K562 (cell line): ENCODE data around the gene HECW1. TPM values are rescaled to one million over a fixed set of nuclear protein-coding genes. Genes with fewer than 3 reads are reported as not detected.
A peak's percentile ranks its signal among the peaks of the same experiment; 100 is the strongest.

ENCODE experiments used
- ARID1B ChIP-seq: fragments of 450-650 bp; IDR thresholded peaks from 2 replicates; pipeline ENCODE4 v1.6.1; 2016; ENCODE audit warnings: antibody characterized with exemption, mild to moderate bottlenecking, inconsistent platforms
- FOXA1 ChIP-seq: fragments of 450-650 bp; IDR thresholded peaks from 2 replicates; pipeline ENCODE4 v1.6.1; 2016; ENCODE audit warnings: mild to moderate bottlenecking, borderline replicate concordance
- FOXK2 ChIP-seq, 2 experiments: fragments of 450-650 bp; IDR thresholded peaks in 1 of 2; conservative IDR thresholded peaks in 1 of 2; 2 replicates each; pipeline ENCODE4 v1.6.1; 2016; ENCODE audit warnings: low read depth in 2 of 2, mild to moderate bottlenecking in 1 of 2
- KLF13 ChIP-seq: fragments of 450-650 bp; IDR thresholded peaks from 2 replicates; pipeline ENCODE4 v1.6.1; 2016; ENCODE audit warnings: missing genetic modification characterization, low read depth, mild to moderate bottlenecking, missing compliant biosample characterization, moderate library complexity, borderline replicate concordance
- MAFF ChIP-seq: IDR thresholded peaks from 2 replicates; pipeline ENCODE4 v1.6.1; 2012; ENCODE audit warnings: low read length, improper control_type of control experiment
- MAZ ChIP-seq, 2 experiments: fragments of 450-650 bp in 1 of 2; sonication (generic) in 1 of 2; formaldehyde crosslinking; IDR thresholded peaks in 1 of 2; conservative IDR thresholded peaks in 1 of 2; 2 replicates each; pipeline versions ENCODE4 v1.4.0 to v1.5.0; 2020; ENCODE audit warnings: mild to moderate bottlenecking in 1 of 2, missing genetic modification reagents in 1 of 2
- MCM2 ChIP-seq: fragments of 450-650 bp; IDR thresholded peaks from 2 replicates; pipeline ENCODE4 v1.6.1; 2017; ENCODE audit warnings: low read depth, mild to moderate bottlenecking
- NFYB ChIP-seq: IDR thresholded peaks from 2 replicates; pipeline ENCODE4 v1.6.1; 2011; ENCODE audit warnings: mild to moderate bottlenecking, moderate library complexity; ENCODE audit not compliant: insufficient read length; ENCODE audit errors: extremely low read depth
- NR3C1 ChIP-seq: sonication (generic); formaldehyde crosslinking; IDR thresholded peaks from 2 replicates; pipeline ENCODE4 v1.8.1; 2022; ENCODE audit warnings: missing genetic modification reagents
- PTTG1 ChIP-seq: fragments of 450-650 bp; IDR thresholded peaks from 2 replicates; pipeline ENCODE4 v1.6.1; 2016; ENCODE audit warnings: low read depth, mild to moderate bottlenecking, missing genetic modification characterization, missing compliant biosample characterization
- SMARCE1 ChIP-seq: fragments of 450-650 bp; IDR thresholded peaks from 2 replicates; pipeline ENCODE4 v1.7.1; 2016; ENCODE audit warnings: mild to moderate bottlenecking
- SREBF2 ChIP-seq: sonication (generic); formaldehyde crosslinking; IDR thresholded peaks from 2 replicates; pipeline ENCODE4 v1.4.0; 2020; ENCODE audit warnings: mild to moderate bottlenecking, missing genetic modification reagents
- ZNF316 ChIP-seq: fragments of 450-650 bp; IDR thresholded peaks from 2 replicates; pipeline ENCODE4 v1.6.1; 2016
- ZNF445 ChIP-seq: fragments of 250-450 bp; sonication (Bioruptor Pico); IDR thresholded peaks from 2 replicates; pipeline ENCODE4 v1.4.0; 2020; ENCODE audit warnings: low read depth, mild to moderate bottlenecking, moderate library complexity
- ZNF583 ChIP-seq: fragments of 250-450 bp; sonication (Bioruptor Pico); IDR thresholded peaks from 2 replicates; pipeline ENCODE4 v1.4.0; 2020
- ZNF717 ChIP-seq: fragments of 250-450 bp; sonication (Bioruptor Pico); IDR thresholded peaks from 2 replicates; pipeline ENCODE4 v1.5.0; 2021
- polyA plus RNA-seq, 8 experiments: library from polyadenylated mRNA; depleted of rRNA in 4 of 8; stranded (reverse) in 5 of 8; unstranded in 3 of 8; fragments of >200 nt; fragmentation: Nextera tagmentation in 2 of 8; fragmentation: Illumina TruSeq in 1 of 8; extraction: Ambion mirVana in 2 of 8; extraction: Trizol in 1 of 8; gene quantifications; 2 replicates each; pipeline versions ENCODE4 v1.2.1 to v1.2.3, GENCODE V29; 2011 to 2014; ENCODE audit warnings: inconsistent platforms in 1 of 8, missing spikeins in 1 of 8
- total RNA-seq, 7 experiments: library from RNA; depleted of rRNA in 6 of 7; stranded (reverse); fragments of >200 nt in 6 of 7; fragmentation: Illumina TruSeq in 2 of 7; extraction: Trizol in 2 of 7; gene quantifications; 2 replicates each; pipeline versions ENCODE4 v1.2.1 to v1.2.3, GENCODE V29; 2011 to 2021; ENCODE audit warnings: low replicate concordance in 1 of 7
- TF ChIP-seq, protein P1 (sequence below): fragments of 250-450 bp; sonication (Bioruptor Pico); IDR thresholded peaks from 2 replicates; pipeline ENCODE4 v1.5.0; 2020; ENCODE audit warnings: mild to moderate bottlenecking
- TF ChIP-seq, protein P2 (sequence below): fragments of 150-350 bp; conservative IDR thresholded peaks from 2 replicates; pipeline ENCODE4 v1.6.1; 2014; ENCODE audit warnings: low read length
- TF ChIP-seq, protein P3 (sequence below): sonication (generic); formaldehyde crosslinking; IDR thresholded peaks from 2 replicates; pipeline ENCODE4 v1.9.0; 2022; ENCODE audit warnings: mild to moderate bottlenecking, missing genetic modification reagents
- TF ChIP-seq, protein P4 (sequence below): fragments of 450-650 bp; IDR thresholded peaks from 2 replicates; pipeline ENCODE4 v1.6.1; 2017; ENCODE audit warnings: mild to moderate bottlenecking, moderate library complexity
- TF ChIP-seq, protein P5 (sequence below): fragments of 450-650 bp; formaldehyde crosslinking; IDR thresholded peaks from 2 replicates; pipeline ENCODE4 v1.4.0; 2020; ENCODE audit warnings: mild to moderate bottlenecking, moderate library complexity

The HECW1 gene
- total and polyA plus RNA-seq, 9 of the 15 experiments (the other 6 are each of a cell fraction or from before 2014, with no cell fraction given): 0.07 to 0.31 (median 0.13) TPM; not detected in 4

DNA sequence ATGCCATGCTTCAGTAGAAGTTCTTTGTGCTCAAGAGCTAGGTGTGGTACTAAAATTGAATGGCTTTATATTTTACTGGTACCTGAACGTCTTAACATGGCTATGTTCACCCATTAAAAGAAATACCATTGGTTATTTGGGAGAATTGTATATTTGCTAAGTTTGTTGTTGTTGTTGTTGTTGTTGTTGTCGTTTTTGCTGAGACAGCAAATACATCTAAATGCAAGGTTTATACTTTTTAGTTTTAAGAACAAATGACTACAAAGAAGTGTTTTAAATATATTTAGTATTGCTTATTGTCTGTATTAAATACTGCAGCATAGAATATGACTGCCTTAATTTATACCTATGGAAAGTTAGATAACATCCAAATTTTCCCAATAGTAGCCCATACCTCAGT, 66.9 kb downstream of the HECW1 start (continued):
- TF ChIP-seq, protein P1, sequence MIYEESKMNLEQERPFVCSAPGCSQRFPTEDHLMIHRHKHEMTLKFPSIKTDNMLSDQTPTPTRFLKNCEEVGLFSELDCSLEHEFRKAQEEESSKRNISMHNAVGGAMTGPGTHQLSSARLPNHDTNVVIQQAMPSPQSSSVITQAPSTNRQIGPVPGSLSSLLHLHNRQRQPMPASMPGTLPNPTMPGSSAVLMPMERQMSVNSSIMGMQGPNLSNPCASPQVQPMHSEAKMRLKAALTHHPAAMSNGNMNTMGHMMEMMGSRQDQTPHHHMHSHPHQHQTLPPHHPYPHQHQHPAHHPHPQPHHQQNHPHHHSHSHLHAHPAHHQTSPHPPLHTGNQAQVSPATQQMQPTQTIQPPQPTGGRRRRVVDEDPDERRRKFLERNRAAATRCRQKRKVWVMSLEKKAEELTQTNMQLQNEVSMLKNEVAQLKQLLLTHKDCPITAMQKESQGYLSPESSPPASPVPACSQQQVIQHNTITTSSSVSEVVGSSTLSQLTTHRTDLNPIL (CRISPR knock-in tag): no peak
- TF ChIP-seq FOXA1: no peak
- TF ChIP-seq, protein P2, sequence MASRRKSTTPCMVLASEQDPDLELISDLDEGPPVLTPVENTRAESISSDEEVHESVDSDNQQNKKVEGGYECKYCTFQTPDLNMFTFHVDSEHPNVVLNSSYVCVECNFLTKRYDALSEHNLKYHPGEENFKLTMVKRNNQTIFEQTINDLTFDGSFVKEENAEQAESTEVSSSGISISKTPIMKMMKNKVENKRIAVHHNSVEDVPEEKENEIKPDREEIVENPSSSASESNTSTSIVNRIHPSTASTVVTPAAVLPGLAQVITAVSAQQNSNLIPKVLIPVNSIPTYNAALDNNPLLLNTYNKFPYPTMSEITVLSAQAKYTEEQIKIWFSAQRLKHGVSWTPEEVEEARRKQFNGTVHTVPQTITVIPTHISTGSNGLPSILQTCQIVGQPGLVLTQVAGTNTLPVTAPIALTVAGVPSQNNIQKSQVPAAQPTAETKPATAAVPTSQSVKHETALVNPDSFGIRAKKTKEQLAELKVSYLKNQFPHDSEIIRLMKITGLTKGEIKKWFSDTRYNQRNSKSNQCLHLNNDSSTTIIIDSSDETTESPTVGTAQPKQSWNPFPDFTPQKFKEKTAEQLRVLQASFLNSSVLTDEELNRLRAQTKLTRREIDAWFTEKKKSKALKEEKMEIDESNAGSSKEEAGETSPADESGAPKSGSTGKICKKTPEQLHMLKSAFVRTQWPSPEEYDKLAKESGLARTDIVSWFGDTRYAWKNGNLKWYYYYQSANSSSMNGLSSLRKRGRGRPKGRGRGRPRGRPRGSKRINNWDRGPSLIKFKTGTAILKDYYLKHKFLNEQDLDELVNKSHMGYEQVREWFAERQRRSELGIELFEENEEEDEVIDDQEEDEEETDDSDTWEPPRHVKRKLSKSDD: no peak
- no peak for TF ChIP-seq ZNF717
- no peak for TF ChIP-seq SREBF2
- TF ChIP-seq FOXK2 (conservative IDR thresholded peaks at IDR 0.05 in 1 of 2, IDR thresholded peaks at IDR 0.05 in 1 of 2; ENCODE audit: low read depth in 2 of 2): no peak
- no peak for TF ChIP-seq MAZ (CRISPR knock-in tag; conservative IDR thresholded peaks at IDR 0.05 in 1 of 2, IDR thresholded peaks at IDR 0.05 in 1 of 2)
- no peak for TF ChIP-seq NR3C1 (CRISPR knock-in tag)
- TF ChIP-seq ZNF445 (CRISPR knock-in tag): no peak
- no peak for TF ChIP-seq KLF13 (tag)
- peak; percentile 93 for TF ChIP-seq MAFF
- TF ChIP-seq NFYB: no peak
- TF ChIP-seq PTTG1 (tag): no peak
- TF ChIP-seq, protein P3, sequence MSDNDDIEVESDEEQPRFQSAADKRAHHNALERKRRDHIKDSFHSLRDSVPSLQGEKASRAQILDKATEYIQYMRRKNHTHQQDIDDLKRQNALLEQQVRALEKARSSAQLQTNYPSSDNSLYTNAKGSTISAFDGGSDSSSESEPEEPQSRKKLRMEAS (CRISPR knock-in tag): no peak
- TF ChIP-seq, protein P4, sequence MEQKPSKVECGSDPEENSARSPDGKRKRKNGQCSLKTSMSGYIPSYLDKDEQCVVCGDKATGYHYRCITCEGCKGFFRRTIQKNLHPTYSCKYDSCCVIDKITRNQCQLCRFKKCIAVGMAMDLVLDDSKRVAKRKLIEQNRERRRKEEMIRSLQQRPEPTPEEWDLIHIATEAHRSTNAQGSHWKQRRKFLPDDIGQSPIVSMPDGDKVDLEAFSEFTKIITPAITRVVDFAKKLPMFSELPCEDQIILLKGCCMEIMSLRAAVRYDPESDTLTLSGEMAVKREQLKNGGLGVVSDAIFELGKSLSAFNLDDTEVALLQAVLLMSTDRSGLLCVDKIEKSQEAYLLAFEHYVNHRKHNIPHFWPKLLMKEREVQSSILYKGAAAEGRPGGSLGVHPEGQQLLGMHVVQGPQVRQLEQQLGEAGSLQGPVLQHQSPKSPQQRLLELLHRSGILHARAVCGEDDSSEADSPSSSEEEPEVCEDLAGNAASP: no peak
- no peak for TF ChIP-seq ARID1B
- TF ChIP-seq ZNF316: peak; percentile 95
- TF ChIP-seq MCM2: no peak
- no peak for TF ChIP-seq SMARCE1
- TF ChIP-seq, protein P5, sequence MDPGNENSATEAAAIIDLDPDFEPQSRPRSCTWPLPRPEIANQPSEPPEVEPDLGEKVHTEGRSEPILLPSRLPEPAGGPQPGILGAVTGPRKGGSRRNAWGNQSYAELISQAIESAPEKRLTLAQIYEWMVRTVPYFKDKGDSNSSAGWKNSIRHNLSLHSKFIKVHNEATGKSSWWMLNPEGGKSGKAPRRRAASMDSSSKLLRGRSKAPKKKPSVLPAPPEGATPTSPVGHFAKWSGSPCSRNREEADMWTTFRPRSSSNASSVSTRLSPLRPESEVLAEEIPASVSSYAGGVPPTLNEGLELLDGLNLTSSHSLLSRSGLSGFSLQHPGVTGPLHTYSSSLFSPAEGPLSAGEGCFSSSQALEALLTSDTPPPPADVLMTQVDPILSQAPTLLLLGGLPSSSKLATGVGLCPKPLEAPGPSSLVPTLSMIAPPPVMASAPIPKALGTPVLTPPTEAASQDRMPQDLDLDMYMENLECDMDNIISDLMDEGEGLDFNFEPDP (CRISPR knock-in tag): no peak
- no peak for TF ChIP-seq ZNF583 (CRISPR knock-in tag)
